ENCODE data around the gene NSFL1C. TPM values are rescaled to one million over a fixed set of nuclear protein-coding genes. Genes with fewer than 3 reads are reported as not detected.

Gene NSFL1C
- total and polyA plus RNA-seq, 9 of the 15 experiments (the other 6 are each of a cell fraction or from before 2014, with no cell fraction given): 20.8 to 119 (median 47.0) TPM

DNA sequence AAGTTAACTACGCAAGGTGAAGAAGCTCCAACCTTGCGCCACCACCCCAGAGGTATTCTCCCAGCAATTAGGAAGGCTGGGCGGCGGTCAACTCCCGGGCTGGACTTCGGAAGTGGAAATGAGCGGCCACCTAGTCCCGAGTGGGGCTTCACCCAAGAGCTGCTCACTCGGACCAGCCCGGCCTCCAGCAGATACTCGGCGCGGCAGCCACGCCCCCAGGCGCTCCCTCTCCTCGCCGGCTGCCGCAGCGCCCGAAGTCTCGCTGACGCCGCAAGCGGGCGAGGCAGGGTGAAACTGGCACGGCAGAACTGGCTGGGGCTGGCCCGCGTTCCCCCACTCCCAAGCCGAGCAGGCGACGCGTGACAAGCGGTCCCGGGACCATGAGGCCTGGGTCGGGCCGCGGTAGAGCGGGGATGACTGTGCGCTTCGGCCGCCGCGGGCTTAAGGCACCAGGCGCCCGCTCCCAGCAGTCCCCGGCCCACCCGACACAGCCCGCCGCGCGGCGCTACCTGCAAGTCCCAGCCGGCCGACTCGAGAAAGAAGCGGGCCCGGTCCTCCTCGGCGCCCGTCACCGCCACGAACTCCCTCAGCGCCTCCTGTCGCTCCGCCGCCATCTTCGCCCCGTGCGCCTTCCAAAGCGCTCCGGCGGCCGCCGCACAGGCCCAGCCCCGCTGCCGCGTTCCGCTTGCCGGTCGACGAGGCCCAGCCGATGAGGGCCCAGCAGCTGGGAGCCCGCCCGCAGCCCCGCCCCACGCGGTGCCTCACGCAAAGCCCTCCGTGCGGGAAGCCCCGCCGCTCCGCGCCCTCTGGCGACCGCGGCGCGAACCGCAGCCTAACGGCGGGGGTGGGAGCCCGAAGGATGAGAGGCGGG lies at the start of gene NSFL1C (continued):
- TF ChIP-seq MBD2 (IDR thresholded peaks at IDR 0.05; ENCODE audit: borderline replicate concordance, low read depth) (0 out of 2 replicates have a peak, but pooled peaks have one; percentile 27), RUNX1 (IDR thresholded peaks at IDR 0.05; ENCODE audit: low read depth) (no peak), SRF (CRISPR knock-in tag; IDR thresholded peaks at IDR 0.05) (no peak), KDM1A (IDR thresholded peaks at IDR 0.05) (no peak), SUPT5H (IDR thresholded peaks at IDR 0.05) (peak; percentile 80), SP2 (IDR thresholded peaks at IDR 0.05; ENCODE audit: extremely low read depth, low read depth, low read length, poor library complexity, severe bottlenecking) (no peak), TEAD1 (CRISPR knock-in tag; IDR thresholded peaks at IDR 0.05) (no peak), ZNF384 (IDR thresholded peaks at IDR 0.05; ENCODE audit: low read depth, low read length) (no peak), ZNF124 (CRISPR knock-in tag; IDR thresholded peaks at IDR 0.05) (0 out of 2 replicates have a peak, but pooled peaks have one; percentile 42), MAZ (CRISPR knock-in tag; conservative IDR thresholded peaks at IDR 0.05 in 1 of 2, IDR thresholded peaks at IDR 0.05 in 1 of 2) (peak; percentile 95 to 98), NFE2 (IDR thresholded peaks at IDR 0.05; ENCODE audit: low read depth) (peak; percentile 30; the same call in 1 of the 2 replicates), RBM34 (IDR thresholded peaks at IDR 0.05; ENCODE audit: borderline replicate concordance, insufficient read depth, low read length) (peak; percentile 72; the same call in 1 of the 2 replicates)
- TF ChIP-seq, protein P1, sequence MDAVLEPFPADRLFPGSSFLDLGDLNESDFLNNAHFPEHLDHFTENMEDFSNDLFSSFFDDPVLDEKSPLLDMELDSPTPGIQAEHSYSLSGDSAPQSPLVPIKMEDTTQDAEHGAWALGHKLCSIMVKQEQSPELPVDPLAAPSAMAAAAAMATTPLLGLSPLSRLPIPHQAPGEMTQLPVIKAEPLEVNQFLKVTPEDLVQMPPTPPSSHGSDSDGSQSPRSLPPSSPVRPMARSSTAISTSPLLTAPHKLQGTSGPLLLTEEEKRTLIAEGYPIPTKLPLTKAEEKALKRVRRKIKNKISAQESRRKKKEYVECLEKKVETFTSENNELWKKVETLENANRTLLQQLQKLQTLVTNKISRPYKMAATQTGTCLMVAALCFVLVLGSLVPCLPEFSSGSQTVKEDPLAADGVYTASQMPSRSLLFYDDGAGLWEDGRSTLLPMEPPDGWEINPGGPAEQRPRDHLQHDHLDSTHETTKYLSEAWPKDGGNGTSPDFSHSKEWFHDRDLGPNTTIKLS (IDR thresholded peaks at IDR 0.05; ENCODE audit: borderline replicate concordance, low read depth): peak; percentile 36; the same call in 1 of the 2 replicates
- TF ChIP-seq, protein P2, sequence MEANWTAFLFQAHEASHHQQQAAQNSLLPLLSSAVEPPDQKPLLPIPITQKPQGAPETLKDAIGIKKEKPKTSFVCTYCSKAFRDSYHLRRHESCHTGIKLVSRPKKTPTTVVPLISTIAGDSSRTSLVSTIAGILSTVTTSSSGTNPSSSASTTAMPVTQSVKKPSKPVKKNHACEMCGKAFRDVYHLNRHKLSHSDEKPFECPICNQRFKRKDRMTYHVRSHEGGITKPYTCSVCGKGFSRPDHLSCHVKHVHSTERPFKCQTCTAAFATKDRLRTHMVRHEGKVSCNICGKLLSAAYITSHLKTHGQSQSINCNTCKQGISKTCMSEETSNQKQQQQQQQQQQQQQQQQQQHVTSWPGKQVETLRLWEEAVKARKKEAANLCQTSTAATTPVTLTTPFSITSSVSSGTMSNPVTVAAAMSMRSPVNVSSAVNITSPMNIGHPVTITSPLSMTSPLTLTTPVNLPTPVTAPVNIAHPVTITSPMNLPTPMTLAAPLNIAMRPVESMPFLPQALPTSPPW (CRISPR knock-in tag; IDR thresholded peaks at IDR 0.05): peak; percentile 99
- TF ChIP-seq, protein P3, sequence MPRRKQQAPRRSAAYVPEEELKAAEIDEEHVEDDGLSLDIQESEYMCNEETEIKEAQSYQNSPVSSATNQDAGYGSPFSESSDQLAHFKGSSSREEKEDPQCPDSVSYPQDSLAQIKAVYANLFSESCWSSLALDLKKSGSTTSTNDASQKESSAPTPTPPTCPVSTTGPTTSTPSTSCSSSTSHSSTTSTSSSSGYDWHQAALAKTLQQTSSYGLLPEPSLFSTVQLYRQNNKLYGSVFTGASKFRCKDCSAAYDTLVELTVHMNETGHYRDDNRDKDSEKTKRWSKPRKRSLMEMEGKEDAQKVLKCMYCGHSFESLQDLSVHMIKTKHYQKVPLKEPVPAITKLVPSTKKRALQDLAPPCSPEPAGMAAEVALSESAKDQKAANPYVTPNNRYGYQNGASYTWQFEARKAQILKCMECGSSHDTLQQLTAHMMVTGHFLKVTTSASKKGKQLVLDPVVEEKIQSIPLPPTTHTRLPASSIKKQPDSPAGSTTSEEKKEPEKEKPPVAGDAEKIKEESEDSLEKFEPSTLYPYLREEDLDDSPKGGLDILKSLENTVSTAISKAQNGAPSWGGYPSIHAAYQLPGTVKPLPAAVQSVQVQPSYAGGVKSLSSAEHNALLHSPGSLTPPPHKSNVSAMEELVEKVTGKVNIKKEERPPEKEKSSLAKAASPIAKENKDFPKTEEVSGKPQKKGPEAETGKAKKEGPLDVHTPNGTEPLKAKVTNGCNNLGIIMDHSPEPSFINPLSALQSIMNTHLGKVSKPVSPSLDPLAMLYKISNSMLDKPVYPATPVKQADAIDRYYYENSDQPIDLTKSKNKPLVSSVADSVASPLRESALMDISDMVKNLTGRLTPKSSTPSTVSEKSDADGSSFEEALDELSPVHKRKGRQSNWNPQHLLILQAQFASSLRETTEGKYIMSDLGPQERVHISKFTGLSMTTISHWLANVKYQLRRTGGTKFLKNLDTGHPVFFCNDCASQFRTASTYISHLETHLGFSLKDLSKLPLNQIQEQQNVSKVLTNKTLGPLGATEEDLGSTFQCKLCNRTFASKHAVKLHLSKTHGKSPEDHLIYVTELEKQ (CRISPR knock-in tag; IDR thresholded peaks at IDR 0.05): no peak
- TF ChIP-seq, protein P4, sequence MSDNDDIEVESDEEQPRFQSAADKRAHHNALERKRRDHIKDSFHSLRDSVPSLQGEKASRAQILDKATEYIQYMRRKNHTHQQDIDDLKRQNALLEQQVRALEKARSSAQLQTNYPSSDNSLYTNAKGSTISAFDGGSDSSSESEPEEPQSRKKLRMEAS (CRISPR knock-in tag; IDR thresholded peaks at IDR 0.05): peak; percentile 76
- TF ChIP-seq, protein P5, sequence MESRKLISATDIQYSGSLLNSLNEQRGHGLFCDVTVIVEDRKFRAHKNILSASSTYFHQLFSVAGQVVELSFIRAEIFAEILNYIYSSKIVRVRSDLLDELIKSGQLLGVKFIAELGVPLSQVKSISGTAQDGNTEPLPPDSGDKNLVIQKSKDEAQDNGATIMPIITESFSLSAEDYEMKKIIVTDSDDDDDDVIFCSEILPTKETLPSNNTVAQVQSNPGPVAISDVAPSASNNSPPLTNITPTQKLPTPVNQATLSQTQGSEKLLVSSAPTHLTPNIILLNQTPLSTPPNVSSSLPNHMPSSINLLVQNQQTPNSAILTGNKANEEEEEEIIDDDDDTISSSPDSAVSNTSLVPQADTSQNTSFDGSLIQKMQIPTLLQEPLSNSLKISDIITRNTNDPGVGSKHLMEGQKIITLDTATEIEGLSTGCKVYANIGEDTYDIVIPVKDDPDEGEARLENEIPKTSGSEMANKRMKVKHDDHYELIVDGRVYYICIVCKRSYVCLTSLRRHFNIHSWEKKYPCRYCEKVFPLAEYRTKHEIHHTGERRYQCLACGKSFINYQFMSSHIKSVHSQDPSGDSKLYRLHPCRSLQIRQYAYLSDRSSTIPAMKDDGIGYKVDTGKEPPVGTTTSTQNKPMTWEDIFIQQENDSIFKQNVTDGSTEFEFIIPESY (CRISPR knock-in tag; IDR thresholded peaks at IDR 0.05): peak; percentile 85
